ENCODE results near the gene LRRC3C. TPM values are rescaled to one million over a fixed set of nuclear protein-coding genes. Genes with fewer than 3 reads are reported as not detected.

Gene LRRC3C
- total and polyA plus RNA-seq, 4 donors = 0.08 to 0.24 (median 0.17) TPM; not detected in 1

DNA sequence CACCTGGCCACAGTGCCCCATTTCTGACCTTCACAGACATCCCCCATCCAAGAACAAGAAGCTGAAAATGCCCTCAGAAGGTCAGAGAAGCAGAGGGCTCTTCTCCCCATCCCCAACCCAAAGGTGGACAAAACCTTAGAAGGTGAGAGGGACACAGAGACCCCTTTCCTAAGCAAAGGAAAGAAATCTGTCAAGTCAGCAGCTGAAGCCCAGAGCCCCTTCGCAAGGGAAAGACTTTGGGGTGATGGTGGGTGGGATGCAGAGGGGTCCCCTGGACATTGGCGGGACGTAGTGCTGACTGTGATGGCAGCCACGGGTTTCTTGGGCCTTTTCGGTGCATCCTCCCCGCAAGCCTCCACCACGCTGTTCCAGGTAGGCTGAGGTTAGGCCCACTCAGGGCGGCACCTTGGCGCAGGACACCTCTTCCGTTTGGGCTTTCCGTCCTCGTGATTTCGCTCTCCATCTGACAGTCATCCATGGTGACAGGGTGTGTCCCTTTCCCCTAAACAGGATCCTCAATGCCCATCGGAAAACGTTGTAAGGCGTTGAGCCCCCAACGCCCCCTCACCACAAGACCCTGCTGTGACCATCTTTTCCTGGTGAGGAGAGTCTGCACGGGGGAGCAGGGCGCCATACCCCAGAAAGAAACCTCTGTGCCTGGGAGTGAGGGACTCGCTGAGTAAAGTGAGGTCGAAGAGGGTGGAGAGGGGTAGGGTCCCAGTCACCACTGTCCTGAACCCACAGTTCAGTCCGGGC, 24.6 kb downstream of the LRRC3C start:
- peak overlapping the region; percentile 10 to 26 for H3K27ac ChIP-seq (ENCODE audit: low read depth in 1 of 2, low read length in 2 of 2)

GRCh38 chr17:39952680-39953470, 25.3 kb downstream of the LRRC3C start:
- 2% methylated on average over 55 of the region's 55 CpGs for WGBS
- peaks cover 13 to 30% (median 18%) of the 10 kb centered on the region in 4 donors for H3K4me1 ChIP-seq (ENCODE audit: control insufficient read depth in 4 of 4, insufficient read depth in 4 of 4, low read length in 3 of 4)
- TF ChIP-seq RXRA (IDR thresholded peaks at IDR 0.05) (peak in 1 of 2 donors; percentile 4), SP1 (IDR thresholded peaks at IDR 0.05) (peak; percentile 33), HNF4A (conservative IDR thresholded peaks at IDR 0.05) (peak; percentile 32 to 53), REST (IDR thresholded peaks at IDR 0.05) (peak; percentile 42), YY1 (IDR thresholded peaks at IDR 0.05) (peak; percentile 40), EGR1 (IDR thresholded peaks at IDR 0.05; ENCODE audit: low read depth in 2 of 2) (peak; percentile 57 to 80), FOXA2 (IDR thresholded peaks at IDR 0.05) (no peak)
- TF ChIP-seq, protein P1, sequence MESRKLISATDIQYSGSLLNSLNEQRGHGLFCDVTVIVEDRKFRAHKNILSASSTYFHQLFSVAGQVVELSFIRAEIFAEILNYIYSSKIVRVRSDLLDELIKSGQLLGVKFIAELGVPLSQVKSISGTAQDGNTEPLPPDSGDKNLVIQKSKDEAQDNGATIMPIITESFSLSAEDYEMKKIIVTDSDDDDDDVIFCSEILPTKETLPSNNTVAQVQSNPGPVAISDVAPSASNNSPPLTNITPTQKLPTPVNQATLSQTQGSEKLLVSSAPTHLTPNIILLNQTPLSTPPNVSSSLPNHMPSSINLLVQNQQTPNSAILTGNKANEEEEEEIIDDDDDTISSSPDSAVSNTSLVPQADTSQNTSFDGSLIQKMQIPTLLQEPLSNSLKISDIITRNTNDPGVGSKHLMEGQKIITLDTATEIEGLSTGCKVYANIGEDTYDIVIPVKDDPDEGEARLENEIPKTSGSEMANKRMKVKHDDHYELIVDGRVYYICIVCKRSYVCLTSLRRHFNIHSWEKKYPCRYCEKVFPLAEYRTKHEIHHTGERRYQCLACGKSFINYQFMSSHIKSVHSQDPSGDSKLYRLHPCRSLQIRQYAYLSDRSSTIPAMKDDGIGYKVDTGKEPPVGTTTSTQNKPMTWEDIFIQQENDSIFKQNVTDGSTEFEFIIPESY (IDR thresholded peaks at IDR 0.05) = no peak
- H3K27me3 ChIP-seq (ENCODE audit: control insufficient read depth in 4 of 4, insufficient read depth in 4 of 4, low read length in 3 of 4) = no peaks in the 10 kb centered on the region
- H3K27ac ChIP-seq (ENCODE audit: low read depth in 1 of 2, low read length in 2 of 2) = peak overlapping the region; percentile 26 to 50
- DNase-seq (ENCODE audit: low spot score) = peak; percentile 100
- peak overlapping the region; percentile 20 to 45 (median 34) for H3K4me3 ChIP-seq (ENCODE audit: low read depth in 1 of 3, low read length in 3 of 3)
- H3K9me3 ChIP-seq (ENCODE audit: control insufficient read depth in 4 of 4, low read length in 3 of 4) = no peaks in the 10 kb centered on the region
- H3K36me3 ChIP-seq (ENCODE audit: control insufficient read depth in 4 of 4, insufficient read depth in 3 of 4, low read depth in 1 of 4, low read length in 3 of 4) = no peaks in the 10 kb centered on the region
- no peak overlapping the region for H3K9ac ChIP-seq (ENCODE audit: low read depth in 1 of 2, low read length in 2 of 2)

More for the DNA sequence above, 24.6 kb downstream of the LRRC3C start:
- DNase-seq (ENCODE audit: low spot score) = no peak
- no peaks in the 10 kb centered on the region for H3K9me3 ChIP-seq (ENCODE audit: control insufficient read depth in 4 of 4, low read length in 3 of 4)
- TF ChIP-seq, protein P1 (IDR thresholded peaks at IDR 0.05) = no peak
- TF ChIP-seq ATF3 (IDR thresholded peaks at IDR 0.05) (no peak), REST (IDR thresholded peaks at IDR 0.05) (no peak), RXRA (IDR thresholded peaks at IDR 0.05) (peak in 1 of 2 donors; percentile 23)
- whole genome bisulfite sequencing = 66% methylated on average over 22 of the region's 22 CpGs
- no peak overlapping the region for H3K9ac ChIP-seq (ENCODE audit: low read depth in 1 of 2, low read length in 2 of 2)
- peaks cover 13 to 30% (median 18%) of the 10 kb centered on the region in 4 donors for H3K4me1 ChIP-seq (ENCODE audit: control insufficient read depth in 4 of 4, insufficient read depth in 4 of 4, low read length in 3 of 4)
- H3K36me3 ChIP-seq (ENCODE audit: control insufficient read depth in 4 of 4, insufficient read depth in 3 of 4, low read depth in 1 of 4, low read length in 3 of 4) = no peaks in the 10 kb centered on the region
- no peaks in the 10 kb centered on the region for H3K27me3 ChIP-seq (ENCODE audit: control insufficient read depth in 4 of 4, insufficient read depth in 4 of 4, low read length in 3 of 4)
- peak overlapping the region in 2 of 3 donors; percentile 12 to 34 for H3K4me3 ChIP-seq (ENCODE audit: low read depth in 1 of 3, low read length in 3 of 3)

All from liver (tissue), 9 donors.